Non-pigmented ciliary epithelial cell (primary cell): ENCODE measurements around the gene SNAP25.
A peak's percentile ranks its signal among the peaks of the same experiment; 100 is the strongest.

Experiments
- DNase-seq: peaks from one replicate; pipeline ENCODE4 v3.0.0-alpha.2; 2010; ENCODE audit warnings: low read depth

SNAP25 gene

DNA sequence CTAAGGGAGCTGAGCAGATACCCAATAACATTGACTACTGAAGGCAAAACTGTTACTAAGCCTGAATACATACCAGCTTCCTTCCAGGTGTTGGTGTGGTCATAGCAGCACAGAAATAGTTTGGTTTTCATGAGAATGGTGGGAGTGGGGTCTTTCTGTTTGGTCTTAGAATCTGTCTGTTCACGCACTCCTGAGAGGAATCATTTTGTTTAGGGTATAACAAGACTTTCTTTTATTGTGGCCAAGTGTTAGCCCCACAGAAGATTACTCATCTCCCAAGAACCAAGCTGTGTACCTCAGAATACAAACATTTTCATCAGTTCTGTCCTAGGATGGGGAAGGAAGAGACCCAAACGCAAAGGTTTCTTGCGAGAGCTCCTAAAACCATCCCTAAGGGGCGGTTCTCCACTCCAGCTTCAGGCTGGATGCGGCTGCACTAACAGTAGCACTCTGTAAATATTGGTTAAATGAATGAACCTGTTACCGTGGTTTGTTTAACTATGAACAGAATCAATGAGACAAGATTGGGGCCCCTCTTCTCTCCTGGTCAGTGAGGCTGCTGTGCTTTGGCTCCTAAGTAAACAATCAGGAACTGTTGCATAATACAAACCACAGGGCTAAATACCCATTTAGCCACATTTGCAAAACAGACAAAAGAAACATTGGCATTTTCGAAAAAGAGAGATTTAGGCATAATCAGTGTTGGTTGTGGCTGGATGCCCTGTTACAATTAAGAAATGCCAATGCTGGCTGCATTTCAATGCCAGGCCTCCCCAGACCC lies 44.9 kb downstream of the SNAP25 start:
- DNase-seq: no peak

DNA sequence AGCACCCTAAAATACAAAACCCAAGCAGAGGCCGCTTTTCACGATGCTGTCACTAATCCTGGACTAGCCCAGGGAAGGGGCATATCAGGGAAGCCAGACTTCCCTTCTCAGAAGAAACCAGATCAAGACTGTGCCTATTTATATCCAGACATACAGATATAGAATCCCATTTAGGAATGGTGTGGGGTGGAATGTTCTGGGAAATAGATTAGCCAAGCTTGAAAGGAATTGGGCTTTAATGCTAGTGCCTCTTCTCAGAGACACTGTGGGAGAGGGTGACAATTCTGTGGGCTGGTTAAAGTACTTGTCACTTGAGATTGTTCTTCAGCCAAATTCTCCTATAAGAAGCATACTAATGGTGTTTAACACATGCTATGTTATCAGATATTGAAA lies 45.5 kb downstream of the SNAP25 start:
- DNase-seq: no peak

DNA sequence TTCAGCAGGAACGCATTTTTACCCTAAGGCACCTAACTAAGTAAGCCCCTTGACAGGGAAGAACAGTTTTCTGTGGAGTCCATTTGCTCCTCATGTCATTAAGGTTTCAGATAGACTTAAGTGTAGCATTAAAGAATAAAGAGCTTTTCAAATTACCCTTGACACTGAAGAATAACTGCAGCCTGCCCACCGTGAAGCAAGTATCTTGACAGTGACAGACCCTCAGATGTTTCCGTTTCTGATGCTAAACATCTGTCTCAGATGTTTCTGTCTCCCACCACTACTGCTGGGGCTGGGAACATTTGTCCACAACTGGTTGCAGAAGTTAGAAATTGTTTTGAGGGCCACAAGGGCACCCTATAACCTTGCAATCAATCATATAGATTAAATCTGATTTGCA lies 50.0 kb downstream of the SNAP25 start:
- no peak for DNase-seq

DNA sequence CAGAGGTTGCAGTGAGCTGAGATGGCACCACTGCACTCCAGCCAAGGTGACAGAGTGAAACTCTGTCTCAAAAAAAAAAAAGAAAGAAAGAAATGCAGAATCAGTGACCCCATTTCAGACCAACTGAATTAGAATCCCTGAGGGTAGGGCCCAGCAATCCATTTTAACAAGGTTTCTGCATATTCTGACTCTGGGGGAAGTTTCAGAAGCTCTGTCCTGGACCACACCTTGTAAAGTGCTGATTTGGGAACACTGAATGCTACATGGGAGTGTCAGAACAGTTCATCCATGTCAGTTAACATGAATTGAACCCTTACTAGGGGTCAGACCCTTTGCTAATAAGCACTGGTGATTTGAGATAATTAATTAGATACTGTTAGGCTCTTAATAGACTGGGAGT lies 52.0 kb downstream of the SNAP25 start:
- no peak for DNase-seq

DNA sequence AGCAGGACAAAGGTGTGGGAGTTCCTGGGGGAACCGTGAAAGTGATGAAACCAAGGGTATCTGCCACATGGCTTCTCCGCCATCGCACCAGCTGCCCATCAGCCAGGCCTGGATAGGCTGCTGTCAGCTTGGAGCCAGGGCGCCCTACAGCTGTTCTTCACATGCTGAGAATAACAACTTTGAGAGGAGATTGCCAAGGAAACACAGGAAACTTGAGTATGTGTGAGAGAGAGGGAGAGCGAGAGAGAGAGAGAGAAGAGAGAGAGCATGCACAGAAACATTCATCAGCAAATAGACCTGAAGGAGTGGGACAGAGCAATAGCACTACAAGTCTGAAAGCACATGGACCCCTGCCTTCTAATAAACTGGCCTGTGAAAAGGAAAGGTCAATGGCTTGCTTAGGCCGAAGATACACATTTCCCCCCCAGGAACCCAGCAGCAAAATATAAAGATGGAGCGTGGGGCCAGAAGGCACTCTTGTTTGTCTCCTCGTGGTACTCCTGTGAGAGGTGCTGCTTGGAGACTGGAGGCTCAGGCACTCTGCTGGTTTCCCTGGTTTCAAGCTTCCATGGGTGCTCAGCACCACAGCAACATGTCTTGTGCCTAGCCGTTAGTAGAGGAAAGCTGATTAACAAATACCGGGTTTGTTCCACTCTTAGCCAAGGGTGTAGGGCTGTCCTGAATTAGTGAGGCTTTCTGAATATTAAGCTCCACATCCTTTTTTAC lies 53.0 kb downstream of the SNAP25 start:
- DNase-seq: no peak

DNA sequence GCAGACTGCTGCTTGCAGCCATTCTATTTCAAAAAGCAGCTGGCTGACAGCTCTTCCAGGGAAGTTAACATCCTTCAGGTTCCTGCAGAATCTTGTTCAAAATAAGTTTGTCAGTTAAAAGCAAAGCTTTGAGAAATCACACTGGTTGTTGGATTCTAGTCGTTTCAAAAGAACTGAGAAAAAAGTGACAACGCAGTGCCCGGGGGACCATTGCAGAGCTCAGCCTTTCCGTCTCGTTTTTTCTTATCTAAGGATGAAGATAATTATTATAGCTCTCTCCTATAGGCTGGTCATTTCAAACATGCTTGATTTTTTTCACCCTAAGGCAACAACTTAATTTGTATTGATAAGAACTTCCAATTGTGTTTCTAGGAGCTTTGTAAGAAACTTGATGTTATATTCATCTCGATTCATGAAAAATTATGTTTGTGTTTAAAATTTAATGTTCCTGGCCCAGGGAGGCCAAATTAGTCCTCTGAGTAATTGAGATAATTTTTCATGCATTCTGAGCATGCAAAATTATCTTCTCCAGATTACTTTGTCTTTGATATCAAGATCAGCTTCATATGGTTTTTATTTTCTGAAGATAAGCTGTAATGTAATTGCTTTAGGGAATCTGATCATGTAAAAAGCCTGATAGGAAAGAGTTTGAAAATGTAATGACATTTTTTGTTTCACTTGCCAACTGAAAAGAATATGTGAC lies 58.4 kb downstream of the SNAP25 start:
- no peak for DNase-seq

DNA sequence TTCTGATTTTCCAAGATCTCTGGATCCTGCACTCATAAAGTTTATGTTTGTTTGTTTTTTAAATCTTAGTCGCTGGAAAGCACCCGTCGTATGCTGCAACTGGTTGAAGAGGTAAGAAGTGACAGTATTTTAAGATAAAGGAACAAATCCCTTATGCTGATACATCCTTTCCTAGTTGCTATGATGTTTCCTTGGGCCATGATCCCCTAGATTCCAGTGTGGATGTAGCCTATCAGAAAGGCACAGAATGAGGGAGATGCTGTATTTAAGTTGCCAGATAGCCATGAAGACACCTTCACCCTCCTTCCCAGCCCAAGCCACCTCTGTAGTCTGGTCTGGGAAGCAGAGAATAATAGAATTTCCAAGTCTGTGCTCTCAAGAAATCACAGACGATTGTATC lies 59.0 kb downstream of the SNAP25 start:
- no peak for DNase-seq

- no peak for DNase-seq
These were observed 59.8 kb downstream of the SNAP25 start for GRCh38 chr20:10278412-10278811.

- no peak for DNase-seq
These were observed 61.6 kb downstream of the SNAP25 start for GRCh38 chr20:10280018-10280908.

DNA sequence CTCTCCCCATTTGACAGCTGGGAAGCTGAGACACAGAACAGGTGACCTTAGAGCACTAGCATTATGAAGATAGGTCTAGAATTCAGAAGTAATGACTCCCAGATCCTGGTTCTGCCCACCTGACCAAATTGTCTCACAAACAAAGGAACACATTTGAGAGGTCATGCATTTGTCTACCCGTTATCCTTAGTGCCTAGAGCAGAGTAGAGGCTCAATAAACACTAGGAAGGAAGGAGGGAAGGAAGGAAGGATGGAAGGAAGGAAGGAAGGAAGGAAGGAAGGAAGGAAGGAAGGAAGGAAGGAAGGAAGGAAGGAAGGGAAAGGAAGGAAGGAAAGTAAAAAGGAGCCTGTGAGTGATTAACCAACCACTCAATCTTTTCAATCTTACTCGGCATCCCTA lies 63.3 kb downstream of the SNAP25 start:
- DNase-seq: no peak

- peak; percentile 45 for DNase-seq
These were observed 64.4 kb downstream of the SNAP25 start for GRCh38 chr20:10282979-10283456.

DNA sequence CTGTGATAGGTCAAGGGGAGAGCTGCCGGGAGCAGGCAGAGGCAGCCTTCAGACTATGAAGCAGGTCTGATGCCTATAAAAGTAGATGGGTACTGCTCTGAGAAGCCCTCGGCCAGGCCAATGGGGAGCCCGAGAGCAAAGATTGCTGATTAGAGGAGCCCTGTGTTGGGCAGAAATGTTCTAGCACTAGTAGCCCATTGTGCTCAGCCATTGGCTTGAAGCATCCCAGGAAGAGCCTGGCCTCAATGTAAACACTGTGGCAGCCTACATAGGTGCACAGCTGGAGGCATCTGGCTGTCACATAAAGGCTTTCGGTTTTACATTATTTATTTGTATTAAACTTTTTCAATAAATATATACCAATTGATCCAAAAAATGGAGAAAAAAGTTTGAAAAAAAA lies 67.7 kb downstream of the SNAP25 start:
- no peak for DNase-seq

GRCh38 chr20:10288421-10288820 lies 69.8 kb downstream of the SNAP25 start:
- no peak for DNase-seq

DNA sequence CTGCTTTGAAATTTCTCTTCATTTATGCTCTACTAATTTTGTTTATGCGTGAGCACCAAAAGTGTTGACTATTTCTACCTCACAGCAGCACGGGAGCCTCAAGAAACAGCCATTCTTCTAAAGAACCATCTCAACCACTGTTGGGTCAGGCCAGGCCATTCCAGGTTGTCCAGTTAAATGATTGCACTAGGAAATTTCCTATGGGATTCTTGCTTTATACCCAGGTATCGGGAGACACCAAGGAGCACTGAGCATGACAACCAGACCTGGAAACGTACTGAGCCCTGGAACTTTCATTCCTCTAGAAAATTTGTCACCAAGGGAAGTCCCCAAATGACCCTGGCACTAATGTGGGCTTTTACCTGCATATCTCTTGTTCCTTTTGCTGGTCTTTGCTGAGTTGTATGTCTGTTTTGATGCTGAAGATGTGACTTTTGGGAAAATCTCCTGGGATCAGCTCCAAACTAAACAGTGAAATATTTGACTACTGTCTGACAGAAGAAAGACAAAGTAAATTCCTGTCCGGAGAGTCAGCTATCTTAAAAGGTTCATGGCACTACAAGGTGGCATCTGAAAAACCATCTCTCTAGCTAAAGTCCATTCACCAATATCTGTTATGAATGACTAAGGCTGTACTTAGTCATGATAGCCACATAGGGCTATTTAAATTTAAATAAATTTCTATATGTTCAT lies 70.5 kb downstream of the SNAP25 start:
- no peak for DNase-seq

DNA sequence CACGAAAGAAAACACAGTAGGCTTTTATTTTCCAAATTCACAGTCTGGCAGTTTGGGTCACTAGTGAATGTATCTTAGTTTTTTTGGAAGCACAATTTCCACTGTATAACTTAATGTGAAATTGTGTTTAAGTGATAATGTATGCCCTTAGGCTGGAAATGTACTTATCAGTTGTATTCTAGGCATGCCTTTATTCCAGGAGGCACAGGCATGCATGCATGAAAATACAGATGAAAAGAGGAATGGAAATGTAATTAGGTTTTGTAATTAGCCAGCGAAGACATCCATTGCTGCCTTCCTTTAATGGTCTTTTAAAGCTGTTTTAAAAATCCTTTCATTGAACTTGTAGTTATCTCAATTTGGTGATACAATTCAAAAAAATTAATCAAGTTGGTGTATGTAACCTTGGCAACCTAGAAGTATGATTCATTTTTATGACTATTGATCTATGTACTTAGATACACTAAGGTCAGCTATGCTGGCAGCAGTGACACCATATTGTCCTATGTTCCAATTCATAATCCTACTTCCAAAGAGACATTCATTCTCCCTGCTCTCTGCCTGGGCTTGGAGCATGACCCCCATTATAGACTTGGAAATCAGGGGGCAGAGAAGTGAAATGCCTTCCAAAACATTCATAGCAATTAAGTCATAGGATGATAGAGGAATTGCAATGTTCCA lies 73.1 kb downstream of the SNAP25 start:
- no peak for DNase-seq

DNA sequence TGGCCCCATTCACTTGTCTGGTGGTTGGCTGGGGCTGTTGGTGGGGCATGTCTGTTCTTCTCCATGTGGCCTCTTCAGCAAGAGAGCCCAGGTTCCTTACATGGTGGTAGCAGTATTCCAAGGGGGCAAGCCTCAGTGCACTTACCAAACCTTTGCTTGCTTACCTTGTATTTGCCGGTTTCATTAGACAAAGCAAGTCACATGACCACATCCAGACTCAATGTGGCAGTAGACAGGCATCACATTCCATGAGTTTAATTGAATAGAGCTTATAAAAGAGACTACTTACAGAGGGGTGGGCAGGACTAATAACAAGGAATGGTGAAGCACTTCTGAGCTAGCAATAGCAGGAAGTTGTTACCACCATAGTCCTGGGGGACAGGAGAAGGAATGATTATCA lies 78.6 kb downstream of the SNAP25 start:
- no peak for DNase-seq

DNA sequence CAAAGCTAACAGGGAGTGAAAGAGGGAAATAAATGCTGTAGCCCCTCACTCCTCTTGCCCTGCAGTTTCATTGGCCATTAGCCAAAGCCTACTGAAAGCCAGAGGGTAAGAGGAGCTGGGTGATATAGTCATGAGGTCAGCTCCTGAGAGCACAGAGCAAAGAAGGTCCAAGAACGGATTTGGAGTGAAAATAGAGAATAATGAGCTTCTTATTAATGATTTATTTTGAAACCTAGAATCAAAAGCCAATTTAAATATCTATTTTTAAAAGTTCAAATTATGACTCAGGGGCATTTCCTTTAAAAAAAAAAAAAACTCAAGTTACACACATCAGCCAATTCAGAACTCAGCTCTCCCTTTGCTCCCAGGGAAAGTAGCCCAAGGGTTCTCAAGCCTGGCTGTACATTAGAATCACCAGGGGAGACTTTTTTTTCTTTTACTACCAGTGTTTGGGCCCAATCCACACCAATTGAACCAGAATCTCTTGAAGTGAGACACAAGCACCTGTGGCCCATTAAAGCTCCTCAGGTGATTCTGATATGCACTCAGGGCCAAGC lies 79.1 kb downstream of the SNAP25 start:
- no peak for DNase-seq

- DNase-seq: no peak
These were observed 82.2 kb downstream of the SNAP25 start for GRCh38 chr20:10300582-10301446.

- DNase-seq: no peak
These were observed 85.2 kb downstream of the SNAP25 start for GRCh38 chr20:10303852-10304251.
